Embryonic facial prominence (tissue), 1 donor: ENCODE data around the gene TMEM147.

Experiments
- DNase-seq: peaks from one replicate; pipeline ENCODE4 v3.0.0-alpha.2; 2016; ENCODE audit errors: extremely low spot score

Gene TMEM147

GRCh38 chr19:35546532-35546931, 1.1 kb downstream of the TMEM147 start:
- no peak for DNase-seq

- peak; percentile 29 for DNase-seq
Measured at GRCh38 chr19:35549174-35549788, 3.9 kb downstream of the TMEM147 start.

GRCh38 chr19:35549879-35550523, 4.6 kb downstream of the TMEM147 start:
- no peak for DNase-seq

- DNase-seq: no peak
Measured at GRCh38 chr19:35551091-35551810, 5.8 kb downstream of the TMEM147 start.

GRCh38 chr19:35552534-35553384, 7.3 kb downstream of the TMEM147 start:
- DNase-seq: no peak

GRCh38 chr19:35553385-35554000, 8.1 kb downstream of the TMEM147 start:
- DNase-seq: no peak

- no peak for DNase-seq
Measured at GRCh38 chr19:35554076-35554475, 8.7 kb downstream of the TMEM147 start.

GRCh38 chr19:35555301-35556005, 10.0 kb downstream of the TMEM147 start:
- no peak for DNase-seq

- DNase-seq: no peak
Measured at GRCh38 chr19:35556025-35556590, 10.7 kb downstream of the TMEM147 start.

GRCh38 chr19:35556846-35557538, 11.6 kb downstream of the TMEM147 start:
- DNase-seq: no peak

- no peak for DNase-seq
Measured at GRCh38 chr19:35557539-35558399, 12.3 kb downstream of the TMEM147 start.

GRCh38 chr19:35558400-35559280, 13.2 kb downstream of the TMEM147 start:
- DNase-seq: no peak

- DNase-seq: no peak
Measured at GRCh38 chr19:35559281-35559659, 13.8 kb downstream of the TMEM147 start.

- no peak for DNase-seq
Measured at GRCh38 chr19:35559781-35560180, 14.4 kb downstream of the TMEM147 start.

GRCh38 chr19:35560271-35560670, 14.8 kb downstream of the TMEM147 start:
- DNase-seq: no peak

- no peak for DNase-seq
Measured at GRCh38 chr19:35560677-35561076, 15.3 kb downstream of the TMEM147 start.

- DNase-seq: no peak
Measured at GRCh38 chr19:35561436-35561835, 16.0 kb downstream of the TMEM147 start.

GRCh38 chr19:35562336-35562735, 16.9 kb downstream of the TMEM147 start:
- no peak for DNase-seq
